Activated T-cell treated with anti-CD3 and anti-CD28 coated beads, Interleukin-2, amount 50 U/mL, for 24 hours (primary cell): Measurements from ENCODE around the gene CRHR1.
"Not testable (repeated sequence)": the region's sequence is repeated elsewhere in the genome, so short reads cannot be mapped to it uniquely, and the experiment has no call there.

Source experiments
- DNase-seq: peaks from one replicate; pipeline ENCODE4 v3.0.0-alpha.2; 2020
- H3K27ac Mint-ChIP-seq: 2 replicates; pipeline ENCODE4 v1.8.0; 2020; ENCODE audit warnings: mild to moderate bottlenecking, mixed read lengths
- H3K27me3 Mint-ChIP-seq: 2 replicates; pipeline ENCODE4 v1.8.0; 2020; ENCODE audit warnings: mixed read lengths
- H3K36me3 Mint-ChIP-seq: 2 replicates; pipeline ENCODE4 v1.8.0; 2020; ENCODE audit warnings: low read depth, mixed read lengths
- H3K4me1 Mint-ChIP-seq: 2 replicates; pipeline ENCODE4 v1.8.0; 2020; ENCODE audit warnings: low read depth, mixed read lengths
- H3K4me3 Mint-ChIP-seq: 2 replicates; pipeline ENCODE4 v1.8.0; 2020; ENCODE audit warnings: mild to moderate bottlenecking, moderate library complexity, mixed read lengths
- H3K9me3 Mint-ChIP-seq: 2 replicates; pipeline ENCODE4 v1.8.0; 2020; ENCODE audit warnings: mixed read lengths

CRHR1 gene

GRCh38 chr17:45784293-45784740, at the start of gene CRHR1:
CRHR1 (plus strand) TSS chr17:45784320; CDS start chr17:45784545, 225 bp downstream.
- H3K4me1 Mint-ChIP-seq = peaks cover 4% of the 10 kb centered on the region
- no peaks in the 10 kb centered on the region for H3K9me3 Mint-ChIP-seq
- DNase-seq = no peak
- H3K27ac Mint-ChIP-seq = no peak within 1 kb of the TSS
- H3K36me3 Mint-ChIP-seq = no peaks in the 10 kb centered on the region
- peaks cover 84% of the 10 kb centered on the region for H3K27me3 Mint-ChIP-seq
- H3K4me3 Mint-ChIP-seq = peak within 1 kb of the TSS; percentile 74

GRCh38 chr17:45734598-45734997, 49.5 kb upstream of the CRHR1 start:
- no peak for DNase-seq
- no peak overlapping the region for H3K4me3 Mint-ChIP-seq
- H3K27ac Mint-ChIP-seq = no peak overlapping the region
- H3K27me3 Mint-ChIP-seq = peaks cover 19% of the 10 kb centered on the region
- H3K9me3 Mint-ChIP-seq = peaks cover 13% of the 10 kb centered on the region
- H3K4me1 Mint-ChIP-seq = no peaks in the 10 kb centered on the region
- H3K36me3 Mint-ChIP-seq = no peaks in the 10 kb centered on the region

GRCh38 chr17:45735488-45735887, 48.6 kb upstream of the CRHR1 start:
- Mint-ChIP-seq H3K9me3 (peaks cover 9% of the 10 kb centered on the region), H3K4me1 (no peaks in the 10 kb centered on the region), H3K36me3 (no peaks in the 10 kb centered on the region), H3K4me3 (no peak overlapping the region), H3K27ac (no peak overlapping the region), H3K27me3 (peaks cover 13% of the 10 kb centered on the region)
- DNase-seq = no peak

- Mint-ChIP-seq H3K4me1 (no peaks in the 10 kb centered on the region), H3K4me3 (no peak overlapping the region), H3K27ac (no peak overlapping the region), H3K36me3 (no peaks in the 10 kb centered on the region), H3K9me3 (no peaks in the 10 kb centered on the region), H3K27me3 (peaks cover 22% of the 10 kb centered on the region)
- no peak for DNase-seq
Measured at GRCh38 chr17:45739786-45740185, 44.3 kb upstream of the CRHR1 start.

- Mint-ChIP-seq H3K27ac (no peak overlapping the region), H3K4me3 (no peak overlapping the region), H3K27me3 (peaks cover 27% of the 10 kb centered on the region), H3K36me3 (no peaks in the 10 kb centered on the region), H3K9me3 (no peaks in the 10 kb centered on the region), H3K4me1 (no peaks in the 10 kb centered on the region)
- no peak for DNase-seq
Measured at GRCh38 chr17:45740553-45741330, 43.4 kb upstream of the CRHR1 start.

GRCh38 chr17:45742251-45742650, 41.9 kb upstream of the CRHR1 start:
- H3K4me1 Mint-ChIP-seq = no peaks in the 10 kb centered on the region
- no peaks in the 10 kb centered on the region for H3K9me3 Mint-ChIP-seq
- peaks cover 24% of the 10 kb centered on the region for H3K27me3 Mint-ChIP-seq
- no peak overlapping the region for H3K4me3 Mint-ChIP-seq
- no peak overlapping the region for H3K27ac Mint-ChIP-seq
- no peaks in the 10 kb centered on the region for H3K36me3 Mint-ChIP-seq
- no peak for DNase-seq

- Mint-ChIP-seq H3K27ac (no peak overlapping the region), H3K36me3 (no peaks in the 10 kb centered on the region), H3K4me3 (no peak overlapping the region), H3K27me3 (peaks cover 15% of the 10 kb centered on the region), H3K9me3 (no peaks in the 10 kb centered on the region), H3K4me1 (no peaks in the 10 kb centered on the region)
- DNase-seq = no peak
Measured at GRCh38 chr17:45743626-45744326, 40.3 kb upstream of the CRHR1 start.

GRCh38 chr17:45744826-45745225, 39.3 kb upstream of the CRHR1 start:
- not testable (repeated sequence) for H3K27ac Mint-ChIP-seq, H3K4me1 Mint-ChIP-seq, H3K36me3 Mint-ChIP-seq, H3K4me3 Mint-ChIP-seq, H3K9me3 Mint-ChIP-seq, DNase-seq
- peaks cover 19% of the 10 kb centered on the region for H3K27me3 Mint-ChIP-seq

GRCh38 chr17:45745601-45746494, 38.3 kb upstream of the CRHR1 start:
- no peaks in the 10 kb centered on the region for H3K36me3 Mint-ChIP-seq
- no peaks in the 10 kb centered on the region for H3K9me3 Mint-ChIP-seq
- H3K27me3 Mint-ChIP-seq = peaks cover 24% of the 10 kb centered on the region
- no peak for DNase-seq
- H3K27ac Mint-ChIP-seq = no peak overlapping the region
- no peak overlapping the region for H3K4me3 Mint-ChIP-seq
- no peaks in the 10 kb centered on the region for H3K4me1 Mint-ChIP-seq

- Mint-ChIP-seq H3K27ac (no peak overlapping the region), H3K27me3 (peaks cover 25% of the 10 kb centered on the region), H3K4me1 (no peaks in the 10 kb centered on the region)
Measured at GRCh38 chr17:45747911-45748310, 36.2 kb upstream of the CRHR1 start.

GRCh38 chr17:45748731-45749310, 35.3 kb upstream of the CRHR1 start:
- H3K36me3 Mint-ChIP-seq = no peaks in the 10 kb centered on the region
- no peak overlapping the region for H3K4me3 Mint-ChIP-seq

More at GRCh38 chr17:45747911-45748310, 36.2 kb upstream of the CRHR1 start:
- H3K9me3 Mint-ChIP-seq = no peaks in the 10 kb centered on the region
- no peak for DNase-seq
- H3K4me3 Mint-ChIP-seq = no peak overlapping the region
- H3K36me3 Mint-ChIP-seq = no peaks in the 10 kb centered on the region

GRCh38 chr17:45749831-45750335, 34.2 kb upstream of the CRHR1 start:
- Mint-ChIP-seq H3K27ac (no peak overlapping the region), H3K36me3 (no peaks in the 10 kb centered on the region), H3K9me3 (no peaks in the 10 kb centered on the region), H3K4me3 (no peak overlapping the region), H3K27me3 (peaks cover 26% of the 10 kb centered on the region), H3K4me1 (no peaks in the 10 kb centered on the region)
- DNase-seq = no peak

More at GRCh38 chr17:45748731-45749310, 35.3 kb upstream of the CRHR1 start:
- DNase-seq = no peak
- Mint-ChIP-seq H3K9me3 (no peaks in the 10 kb centered on the region), H3K27me3 (peaks cover 24% of the 10 kb centered on the region), H3K27ac (no peak overlapping the region), H3K4me1 (no peaks in the 10 kb centered on the region)

- DNase-seq = no peak
- Mint-ChIP-seq H3K4me1 (no peaks in the 10 kb centered on the region), H3K27ac (no peak overlapping the region), H3K27me3 (peaks cover 30% of the 10 kb centered on the region), H3K4me3 (no peak overlapping the region), H3K9me3 (no peaks in the 10 kb centered on the region), H3K36me3 (no peaks in the 10 kb centered on the region)
Measured at GRCh38 chr17:45750779-45751440, 33.2 kb upstream of the CRHR1 start.
